GM12801 (cell line): ENCODE results near the gene CCR5AS.

ENCODE experiments used
- TF ChIP-seq, protein P1 (sequence below): IDR thresholded peaks from one replicate; pipeline ENCODE4 v1.5.1; 2011; ENCODE audit warnings: control low read depth; ENCODE audit not compliant: insufficient read length; ENCODE audit errors: extremely low read depth

CCR5AS gene

DNA sequence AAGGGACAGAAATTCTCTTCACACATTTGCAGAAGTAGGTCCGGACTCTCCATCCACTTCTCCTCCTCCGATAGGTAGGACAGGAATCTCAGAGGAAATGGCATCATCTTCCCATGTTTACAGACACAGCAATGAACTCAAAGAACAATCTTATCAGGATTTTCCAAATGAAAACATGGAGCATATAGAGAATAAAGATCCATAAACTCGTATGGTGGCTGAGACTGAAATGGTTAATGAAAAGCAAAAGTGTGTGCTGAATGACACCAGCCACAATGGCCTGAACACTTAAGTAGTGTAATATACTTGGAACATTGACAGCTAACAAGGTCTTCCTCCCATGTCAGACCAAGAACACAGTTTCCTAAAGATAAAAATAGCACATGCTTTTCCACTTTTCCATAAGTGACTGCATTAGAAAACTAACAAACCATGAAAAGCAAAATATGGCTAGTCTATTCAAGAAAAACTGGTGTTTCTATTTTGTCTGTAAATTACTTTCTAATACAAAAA lies 6.0 kb upstream of the CCR5AS start:
- TF ChIP-seq, protein P1, sequence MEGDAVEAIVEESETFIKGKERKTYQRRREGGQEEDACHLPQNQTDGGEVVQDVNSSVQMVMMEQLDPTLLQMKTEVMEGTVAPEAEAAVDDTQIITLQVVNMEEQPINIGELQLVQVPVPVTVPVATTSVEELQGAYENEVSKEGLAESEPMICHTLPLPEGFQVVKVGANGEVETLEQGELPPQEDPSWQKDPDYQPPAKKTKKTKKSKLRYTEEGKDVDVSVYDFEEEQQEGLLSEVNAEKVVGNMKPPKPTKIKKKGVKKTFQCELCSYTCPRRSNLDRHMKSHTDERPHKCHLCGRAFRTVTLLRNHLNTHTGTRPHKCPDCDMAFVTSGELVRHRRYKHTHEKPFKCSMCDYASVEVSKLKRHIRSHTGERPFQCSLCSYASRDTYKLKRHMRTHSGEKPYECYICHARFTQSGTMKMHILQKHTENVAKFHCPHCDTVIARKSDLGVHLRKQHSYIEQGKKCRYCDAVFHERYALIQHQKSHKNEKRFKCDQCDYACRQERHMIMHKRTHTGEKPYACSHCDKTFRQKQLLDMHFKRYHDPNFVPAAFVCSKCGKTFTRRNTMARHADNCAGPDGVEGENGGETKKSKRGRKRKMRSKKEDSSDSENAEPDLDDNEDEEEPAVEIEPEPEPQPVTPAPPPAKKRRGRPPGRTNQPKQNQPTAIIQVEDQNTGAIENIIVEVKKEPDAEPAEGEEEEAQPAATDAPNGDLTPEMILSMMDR, result no peak

DNA sequence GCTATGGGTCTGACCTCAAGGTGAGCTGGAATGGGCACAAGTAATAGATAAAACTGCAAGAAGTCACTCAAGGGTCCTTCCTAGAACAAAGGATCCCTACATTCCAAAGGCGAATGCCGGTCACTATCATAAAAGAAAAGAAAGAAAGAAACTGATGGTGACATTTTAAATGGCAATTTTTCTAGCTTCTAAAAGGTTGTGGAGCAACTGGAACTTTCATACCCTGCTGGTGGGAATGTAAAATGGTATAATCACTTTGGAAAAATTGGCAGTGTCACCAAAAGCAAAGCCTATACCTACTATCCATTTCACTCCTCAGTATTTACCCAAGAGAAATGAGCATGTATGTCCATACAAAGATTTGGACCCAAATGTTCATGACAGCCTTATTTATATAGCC lies 4.4 kb upstream of the CCR5AS start:
- TF ChIP-seq, protein P1, result no peak

DNA sequence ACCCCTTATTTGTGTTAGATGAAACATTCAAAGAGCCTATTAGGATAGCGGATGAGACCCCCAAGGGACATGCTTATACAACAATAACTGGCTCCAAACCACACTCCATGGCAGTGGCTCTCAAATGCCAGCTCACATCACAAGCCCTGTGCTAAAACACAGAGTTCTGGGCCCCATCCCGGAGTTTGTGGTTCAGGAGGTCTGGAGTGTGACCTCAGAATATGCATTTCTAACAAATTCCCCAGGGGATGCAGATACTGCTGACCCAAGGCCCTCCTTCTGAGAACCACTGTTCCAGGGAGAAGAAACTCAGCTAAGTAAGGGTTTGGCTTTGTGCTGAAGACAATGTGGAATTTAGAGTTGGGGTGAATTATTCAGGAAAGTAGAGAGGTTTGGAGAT lies 3.8 kb upstream of the CCR5AS start:
- TF ChIP-seq, protein P1, result no peak

DNA sequence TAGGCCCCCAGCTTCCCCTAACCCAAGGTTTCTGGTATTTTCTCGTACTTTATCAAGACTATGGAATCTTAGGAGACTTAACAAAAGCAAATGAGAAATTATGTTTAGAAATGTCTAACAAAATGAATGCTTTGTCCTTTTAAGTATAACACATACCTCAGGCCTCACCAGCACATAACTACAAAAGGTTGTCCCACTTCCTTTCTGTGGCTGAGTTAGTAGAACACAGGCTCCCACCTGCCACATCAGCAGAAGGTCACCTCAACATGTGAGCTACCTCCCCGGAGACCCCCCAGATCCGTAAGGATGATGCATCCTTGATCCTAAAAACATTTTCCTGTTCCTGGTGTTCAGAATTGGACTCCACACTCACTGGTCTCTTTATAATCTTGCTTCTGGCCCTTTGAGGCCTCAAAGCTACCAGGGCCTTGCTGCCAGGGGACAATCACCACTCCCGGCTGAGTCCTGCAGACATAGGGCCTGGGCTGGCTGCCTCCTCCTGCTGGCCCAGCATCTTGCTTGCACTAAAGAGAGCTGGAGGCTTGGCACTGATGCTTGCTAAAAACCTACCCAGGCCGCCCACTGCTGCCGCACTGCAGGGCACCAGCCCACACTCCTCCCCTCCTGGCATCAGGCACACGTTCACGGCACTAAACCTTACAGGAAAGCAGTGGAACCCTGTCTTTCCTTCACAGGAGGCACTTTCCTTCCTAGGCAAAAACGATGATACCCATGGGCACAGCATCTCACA lies 3.0 kb upstream of the CCR5AS start:
- TF ChIP-seq, protein P1, result no peak

DNA sequence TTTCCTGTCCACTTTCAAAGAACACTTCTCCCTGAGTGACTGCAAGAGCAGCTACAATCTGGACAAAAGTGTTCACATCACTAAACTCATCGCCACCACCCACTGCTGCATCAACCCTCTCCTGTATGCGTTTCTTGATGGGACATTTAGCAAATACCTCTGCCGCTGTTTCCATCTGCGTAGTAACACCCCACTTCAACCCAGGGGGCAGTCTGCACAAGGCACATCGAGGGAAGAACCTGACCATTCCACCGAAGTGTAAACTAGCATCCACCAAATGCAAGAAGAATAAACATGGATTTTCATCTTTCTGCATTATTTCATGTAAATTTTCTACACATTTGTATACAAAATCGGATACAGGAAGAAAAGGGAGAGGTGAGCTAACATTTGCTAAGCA lies 2.0 kb upstream of the CCR5AS start:
- TF ChIP-seq, protein P1, result no peak

DNA sequence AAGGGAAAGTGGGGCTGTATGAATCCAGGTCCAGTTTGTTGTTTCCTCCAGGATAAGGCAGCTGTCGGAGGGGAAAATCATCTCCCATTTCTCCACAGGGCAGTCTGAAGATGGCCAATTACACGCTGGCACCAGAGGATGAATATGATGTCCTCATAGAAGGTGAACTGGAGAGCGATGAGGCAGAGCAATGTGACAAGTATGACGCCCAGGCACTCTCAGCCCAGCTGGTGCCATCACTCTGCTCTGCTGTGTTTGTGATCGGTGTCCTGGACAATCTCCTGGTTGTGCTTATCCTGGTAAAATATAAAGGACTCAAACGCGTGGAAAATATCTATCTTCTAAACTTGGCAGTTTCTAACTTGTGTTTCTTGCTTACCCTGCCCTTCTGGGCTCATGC lies 1.1 kb upstream of the CCR5AS start:
- TF ChIP-seq, protein P1, result no peak

DNA sequence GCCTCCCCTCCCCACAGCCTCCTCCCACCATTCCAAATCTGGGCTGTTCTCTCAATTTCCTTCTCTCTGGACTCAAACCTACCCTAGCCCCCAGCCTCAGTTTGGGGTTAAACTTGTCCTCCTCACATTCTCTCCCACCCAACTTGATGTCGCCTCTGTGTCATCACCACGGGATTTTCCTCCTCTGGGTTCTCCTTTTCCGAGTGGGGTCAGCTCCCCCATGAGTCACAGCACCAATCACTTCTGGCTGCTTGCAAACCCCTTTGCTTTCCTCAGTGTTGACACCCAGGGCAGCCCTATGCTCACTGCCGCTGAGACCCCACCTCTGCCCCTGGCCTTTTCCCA lies 451 bp downstream of the CCR5AS start:
- TF ChIP-seq, protein P1, result no peak
